T47D (cell line): ENCODE measurements around the gene DCTN1.
A peak's percentile ranks its signal among the peaks of the same experiment; 100 is the strongest.

Source experiments
- DNase-seq, 2 experiments: peaks; one replicate each; pipeline versions ENCODE4 v3.0.0 to v3.0.0-alpha.2; 2011 to 2012; ENCODE audit warnings: low read depth in 1 of 2, low spot score in 1 of 2
- JUND ChIP-seq: IDR thresholded peaks from 2 replicates; pipeline ENCODE4 v1.6.1; 2012; ENCODE audit warnings: low read depth
- in situ Hi-C: cut with HindIII; loops from 2 replicates; pipeline ENCODE4 v1.10.0; 2016; ENCODE audit warnings: low sequenced_read_pairs, low pct_unique_long_range_greater_than_20kb

The DCTN1 gene

GRCh38 chr2:74396149-74396548 lies 16.0 kb upstream of the DCTN1 start:
- no peak for DNase-seq
- in situ Hi-C loops: no loop called here
- no peak for TF ChIP-seq JUND

- DNase-seq: no peak
- in situ Hi-C loops: no loop called here
- TF ChIP-seq JUND: no peak
Observed at GRCh38 chr2:74393525-74393924, 13.4 kb upstream of the DCTN1 start.

- no peak for TF ChIP-seq JUND
- in situ Hi-C loops: no loop called here
- peak in 1 of 2 experiments; percentile 33 for DNase-seq
Observed at GRCh38 chr2:74392449-74392743, 12.3 kb upstream of the DCTN1 start.

- no peak for TF ChIP-seq JUND
- DNase-seq: peak; percentile 83 to 91
- in situ Hi-C loops: no loop called here
Observed at GRCh38 chr2:74391580-74392448, 11.7 kb upstream of the DCTN1 start.

- DNase-seq: no peak
- in situ Hi-C loops: no loop called here
- TF ChIP-seq JUND: no peak
Observed at GRCh38 chr2:74391209-74391579, 11.1 kb upstream of the DCTN1 start.

- no peak for DNase-seq
- no peak for TF ChIP-seq JUND
- in situ Hi-C loops: no loop called here
Observed at GRCh38 chr2:74390606-74391005, 10.5 kb upstream of the DCTN1 start.

- in situ Hi-C loops: no loop called here
- DNase-seq: no peak
Observed at GRCh38 chr2:74387346-74387745, 7.2 kb upstream of the DCTN1 start.

GRCh38 chr2:74385396-74385795 lies 5.3 kb upstream of the DCTN1 start:
- no peak for TF ChIP-seq JUND
- in situ Hi-C loops: no loop called here
- no peak for DNase-seq

More at GRCh38 chr2:74387346-74387745, 7.2 kb upstream of the DCTN1 start:
- TF ChIP-seq JUND: no peak

- TF ChIP-seq JUND: no peak
- in situ Hi-C loops: no loop called here
- no peak for DNase-seq
Observed at GRCh38 chr2:74384051-74384450, 3.9 kb upstream of the DCTN1 start.

GRCh38 chr2:74383254-74383653 lies 3.1 kb upstream of the DCTN1 start:
- in situ Hi-C loops: no loop called here
- 0 out of 2 replicates have a peak, but pooled peaks have one; percentile 7 for TF ChIP-seq JUND
- DNase-seq: peak; percentile 58 to 85

GRCh38 chr2:74381751-74382150 lies 1.6 kb upstream of the DCTN1 start:
- DNase-seq: no peak
- in situ Hi-C loops: no loop called here
- TF ChIP-seq JUND: no peak

- TF ChIP-seq JUND: no peak
- no peak for DNase-seq
- in situ Hi-C loops: no loop called here
Observed at GRCh38 chr2:74378007-74378406, 2.1 kb downstream of the DCTN1 start.

GRCh38 chr2:74375838-74376237 lies 4.3 kb downstream of the DCTN1 start:
- no peak for DNase-seq
- in situ Hi-C loops: no loop called here
- TF ChIP-seq JUND: no peak

- no peak for TF ChIP-seq JUND
- in situ Hi-C loops: no loop called here
- peak in 1 of 2 experiments; percentile 5 for DNase-seq
Observed at GRCh38 chr2:74374509-74375205, 5.5 kb downstream of the DCTN1 start.
